Mammary epithelial cell (primary cell): ENCODE results near the gene SEMA6B.

ENCODE experiments used
- CTCF ChIP-seq, 2 donors: IDR thresholded peaks in 1 of 2; conservative IDR thresholded peaks in 1 of 2; 2 replicates each; pipeline ENCODE4 v1.5.1; 2011 to 2012; ENCODE audit warnings: inconsistent platforms in 2 of 2, low read length in 2 of 2, mild to moderate bottlenecking in 2 of 2, control low read depth in 1 of 2, low read depth in 1 of 2; ENCODE audit not compliant: insufficient read depth in 1 of 2; ENCODE audit errors: extremely low read depth in 1 of 2
- EZH2 ChIP-seq: IDR thresholded peaks from 2 replicates; pipeline ENCODE4 v1.6.1; 2012; ENCODE audit warnings: low read length, inconsistent platforms, borderline replicate concordance

- TF ChIP-seq CTCF (conservative IDR thresholded peaks at IDR 0.05 in 1 of 2, IDR thresholded peaks at IDR 0.05 in 1 of 2; ENCODE audit: extremely low read depth in 1 of 2, insufficient read depth in 1 of 2, low read depth in 1 of 2, low read length in 2 of 2) (no peak), EZH2 (no peak)
Measured at GRCh38 chr19:4506449-4507149, 52.9 kb downstream of the SEMA6B start.
